Mesenchymal stem cell (in vitro differentiated cells and primary cell): ENCODE results near the gene HNRNPUL1. TPM values are rescaled to one million over a fixed set of nuclear protein-coding genes. Genes with fewer than 3 reads are reported as not detected.
A peak's percentile ranks its signal among the peaks of the same experiment; 100 is the strongest.

Experiments used
- DNase-seq: peaks from one replicate; pipeline ENCODE4 v3.0.0-alpha.2; 2013
- H2AFZ ChIP-seq: one replicate; pipeline ENCODE4 v1.6.1; 2013; ENCODE audit warnings: low read depth, mild to moderate bottlenecking, control low read depth, inconsistent platforms, low read length, moderate library complexity
- H2AK5ac ChIP-seq: 2 replicates; pipeline ENCODE4 v1.6.1; 2013; ENCODE audit warnings: low read length, moderate library complexity, mild to moderate bottlenecking, inconsistent platforms; ENCODE audit not compliant: severe bottlenecking
- H2BK120ac ChIP-seq: one replicate; pipeline ENCODE4 v1.6.1; 2013; ENCODE audit warnings: low read depth, mild to moderate bottlenecking, inconsistent platforms, low read length, moderate library complexity
- H2BK12ac ChIP-seq, 2 experiments: one replicate each; pipeline ENCODE4 v1.6.1; 2013; ENCODE audit warnings: inconsistent platforms in 2 of 2, low read length in 2 of 2, mild to moderate bottlenecking in 2 of 2, moderate library complexity in 2 of 2, control low read depth in 1 of 2
- H2BK15ac ChIP-seq: one replicate; pipeline ENCODE4 v1.6.1; 2013; ENCODE audit warnings: mild to moderate bottlenecking, low read depth, inconsistent platforms; ENCODE audit not compliant: poor library complexity, severe bottlenecking
- H2BK5ac ChIP-seq: 2 replicates; pipeline ENCODE4 v1.6.1; 2013; ENCODE audit warnings: low read depth, mild to moderate bottlenecking, low read length, control low read depth, inconsistent platforms; ENCODE audit not compliant: poor library complexity, severe bottlenecking
- H3K14ac ChIP-seq, 2 experiments: one replicate each; pipeline ENCODE4 v1.6.1; 2013; ENCODE audit warnings: inconsistent platforms in 2 of 2, low read length in 2 of 2, control low read depth in 1 of 2, mild to moderate bottlenecking in 1 of 2, moderate library complexity in 1 of 2
- H3K18ac ChIP-seq, 2 experiments: one replicate each; pipeline ENCODE4 v1.6.1; 2013; ENCODE audit warnings: inconsistent platforms in 2 of 2, low read length in 2 of 2, control low read depth in 1 of 2, low read depth in 1 of 2, mild to moderate bottlenecking in 1 of 2
- H3K23ac ChIP-seq, 2 experiments: one replicate each; pipeline ENCODE4 v1.6.1; 2013; ENCODE audit warnings: inconsistent platforms in 2 of 2, low read length in 2 of 2, mild to moderate bottlenecking in 2 of 2, moderate library complexity in 2 of 2, control low read depth in 1 of 2
- H3K27ac ChIP-seq: 2 replicates; pipeline ENCODE4 v1.5.1; 2013; ENCODE audit warnings: mild to moderate bottlenecking, moderate library complexity, low read length, control low read depth, inconsistent platforms; ENCODE audit not compliant: poor library complexity, severe bottlenecking
- H3K27me3 ChIP-seq, 2 experiments: 2 replicates each; pipeline versions ENCODE4 v1.6.1 to v1.7.0; 2013; ENCODE audit warnings: low read length in 2 of 2, mild to moderate bottlenecking in 2 of 2, moderate library complexity in 2 of 2, control low read depth in 1 of 2, inconsistent platforms in 1 of 2; ENCODE audit not compliant: control insufficient read depth in 1 of 2, insufficient read depth in 1 of 2
- H3K36me3 ChIP-seq, 2 experiments: 2 replicates each; pipeline versions ENCODE4 v1.6.1 to v1.7.0; 2013; ENCODE audit warnings: low read length in 2 of 2, control low read depth in 1 of 2, inconsistent platforms in 1 of 2, low read depth in 1 of 2, mild to moderate bottlenecking in 1 of 2; ENCODE audit not compliant: insufficient read depth in 2 of 2, control insufficient read depth in 1 of 2
- H3K4ac ChIP-seq, 2 experiments: one replicate each; pipeline ENCODE4 v1.6.1; 2013; ENCODE audit warnings: inconsistent platforms in 2 of 2, low read length in 2 of 2, mild to moderate bottlenecking in 2 of 2, moderate library complexity in 2 of 2, control low read depth in 1 of 2, low read depth in 1 of 2
- H3K4me1 ChIP-seq: 2 replicates; pipeline ENCODE4 v1.6.1; 2013; ENCODE audit warnings: low read depth, low read length, control low read depth; ENCODE audit not compliant: control insufficient read depth, insufficient read depth
- H3K4me2 ChIP-seq: 2 replicates; pipeline ENCODE4 v1.6.1; 2013; ENCODE audit warnings: low read length, mild to moderate bottlenecking, inconsistent platforms; ENCODE audit not compliant: poor library complexity, severe bottlenecking
- H3K4me3 ChIP-seq, 2 experiments: 2 replicates each; pipeline versions ENCODE4 v1.5.1 to v1.7.0; 2013; ENCODE audit warnings: low read length in 2 of 2, mild to moderate bottlenecking in 2 of 2, control low read depth in 1 of 2, low read depth in 1 of 2; ENCODE audit not compliant: insufficient read depth in 1 of 2
- H3K79me1 ChIP-seq: replicated peaks from 2 replicates; pipeline ENCODE4 v1.6.1; 2013; ENCODE audit warnings: mild to moderate bottlenecking, control low read depth, low read length, inconsistent platforms; ENCODE audit not compliant: poor library complexity, severe bottlenecking
- H3K9ac ChIP-seq: 2 replicates; pipeline ENCODE4 v1.7.0; 2013; ENCODE audit warnings: mild to moderate bottlenecking, low read length, moderate library complexity
- H3K9me3 ChIP-seq: 2 replicates; pipeline ENCODE4 v1.7.0; 2013; ENCODE audit warnings: mild to moderate bottlenecking, low read length; ENCODE audit not compliant: control insufficient read depth
- H4K8ac ChIP-seq: one replicate; pipeline ENCODE4 v1.6.1; 2013; ENCODE audit warnings: inconsistent platforms, mild to moderate bottlenecking, low read length, moderate library complexity
- H4K91ac ChIP-seq: one replicate; pipeline ENCODE4 v1.6.1; 2013; ENCODE audit warnings: mild to moderate bottlenecking, low read length, inconsistent platforms
- WGBS: methylation state at CpG from one replicate; pipeline ENCODE4 v1.1.7; 2013; ENCODE audit warnings: mixed read lengths; 5-methylcytosine and 5-hydroxymethylcytosine counted together
- polyA plus RNA-seq, 2 experiments: library from polyadenylated mRNA; stranded (reverse); fragments of 200-250 nt; gene quantifications; one replicate each; pipeline ENCODE4 v1.2.3, GENCODE V29; 2013

Gene HNRNPUL1
- 178 TPM for polyA plus RNA-seq (2013, experiment 1 of 2)
- 179 TPM for polyA plus RNA-seq (2013, experiment 2 of 2)

GRCh38 chr19:41263850-41264580 lies at the start of gene HNRNPUL1:
Gene HNRNPUL1 (plus strand): TSS chr19:41264372. CDS start chr19:41264504, 132 bp downstream.
- WGBS = under 1% methylated on average over 52 of the region's 55 CpGs
- H2BK120ac ChIP-seq = peak within 1 kb of the TSS; percentile 100

GRCh38 chr19:41217741-41218140 lies 46.4 kb upstream of the HNRNPUL1 start:
- no peaks in the 10 kb centered on the region for H3K9me3 ChIP-seq
- no peak for DNase-seq
- peak overlapping the region; percentile 98 for H3K9ac ChIP-seq
- no peak overlapping the region for H2AK5ac ChIP-seq
- no peak overlapping the region for H3K23ac ChIP-seq
- no peaks in the 10 kb centered on the region for H3K27me3 ChIP-seq
- no peak overlapping the region for H2BK15ac ChIP-seq
- H2BK12ac ChIP-seq = peak overlapping the region; percentile 16 to 44
- H3K14ac ChIP-seq = no peak overlapping the region
- H3K4me3 ChIP-seq = no peak overlapping the region
- peak overlapping the region; percentile 73 for H4K91ac ChIP-seq
- peak overlapping the region; percentile 35 to 65 for H3K4ac ChIP-seq
- H3K27ac ChIP-seq = no peak overlapping the region
- H2BK5ac ChIP-seq = no peak overlapping the region
- H3K36me3 ChIP-seq = peaks cover 19 to 21% of the 10 kb centered on the region in 2 experiments
- H4K8ac ChIP-seq = peak overlapping the region; percentile 12
- H3K79me1 ChIP-seq = no peaks in the 10 kb centered on the region
- 79% methylated on average over 7 of the region's 7 CpGs for WGBS
- H2AFZ ChIP-seq = no peak overlapping the region
- peaks cover 26% of the 10 kb centered on the region for H3K4me1 ChIP-seq
- no peak overlapping the region for H2BK120ac ChIP-seq
- peak overlapping the region in 1 of 2 experiments; percentile 5 for H3K18ac ChIP-seq
- H3K4me2 ChIP-seq = no peak overlapping the region

More at GRCh38 chr19:41263850-41264580, at the start of gene HNRNPUL1:
- DNase-seq = peak; percentile 100
- Histone ChIP-seq H3K27ac (peak within 1 kb of the TSS; percentile 94), H3K79me1 (peaks cover 6% of the 10 kb centered on the region), H3K23ac (peak within 1 kb of the TSS; percentile 42 to 46), H2BK15ac (peak within 1 kb of the TSS; percentile 98), H4K91ac (peak within 1 kb of the TSS; percentile 95), H3K9ac (peak within 1 kb of the TSS; percentile 99), H3K4me2 (peak within 1 kb of the TSS; percentile 92), H4K8ac (peak within 1 kb of the TSS; percentile 94), H3K27me3 (no peaks in the 10 kb centered on the region), H3K36me3 (peaks cover 23 to 39% of the 10 kb centered on the region in 2 experiments), H2BK5ac (peak within 1 kb of the TSS; percentile 98), H3K4me1 (peaks cover 11% of the 10 kb centered on the region), H2AK5ac (peak within 1 kb of the TSS; percentile 49), H3K14ac (peak within 1 kb of the TSS; percentile 93 to 99), H3K18ac (peak within 1 kb of the TSS; percentile 97 to 98), H3K4me3 (peak within 1 kb of the TSS; percentile 79 to 92), H3K4ac (peak within 1 kb of the TSS; percentile 98 to 99), H3K9me3 (no peaks in the 10 kb centered on the region), H2AFZ (no peak within 1 kb of the TSS), H2BK12ac (peak within 1 kb of the TSS in 1 of 2 experiments; percentile 37)

GRCh38 chr19:41218249-41218614 lies 45.9 kb upstream of the HNRNPUL1 start:
- 76% methylated on average over 7 of the region's 7 CpGs for WGBS
- Histone ChIP-seq H4K91ac (peak overlapping the region; percentile 31), H2BK120ac (peak overlapping the region; percentile 82), H3K14ac (peak overlapping the region in 1 of 2 experiments; percentile 72), H3K27ac (peak overlapping the region; percentile 84), H4K8ac (peak overlapping the region; percentile 88), H2BK5ac (peak overlapping the region; percentile 37), H3K36me3 (peaks cover 21% of the 10 kb centered on the region in 2 experiments), H3K4me2 (peak overlapping the region; percentile 51), H3K23ac (no peak overlapping the region), H3K4me3 (peak overlapping the region; percentile 85 to 98), H3K27me3 (no peaks in the 10 kb centered on the region), H2BK15ac (peak overlapping the region; percentile 21), H3K4me1 (peaks cover 30% of the 10 kb centered on the region), H3K4ac (peak overlapping the region; percentile 16 to 63), H3K9me3 (no peaks in the 10 kb centered on the region), H3K9ac (peak overlapping the region; percentile 98), H2BK12ac (peak overlapping the region; percentile 61 to 98), H3K18ac (peak overlapping the region; percentile 15 to 98), H2AK5ac (peak overlapping the region; percentile 28), H3K79me1 (no peaks in the 10 kb centered on the region), H2AFZ (peak overlapping the region; percentile 65)
- no peak for DNase-seq
